Uterus (tissue), 2 donors: ENCODE data around the gene LRRC4C.

Experiments used
- POLR2A ChIP-seq, 2 donors: fragments of 450-650 bp; IDR thresholded peaks; one replicate each; pipeline ENCODE4 v1.6.1; 2016; ENCODE audit warnings: antibody characterized with exemption in 2 of 2, mild to moderate bottlenecking in 1 of 2, moderate library complexity in 1 of 2
- TF ChIP-seq, protein P1 (sequence below), 4 experiments: fragments of 200-600 bp in 2 of 4; fragments of 450-650 bp in 2 of 4; sonication (generic) in 2 of 4; IDR thresholded peaks; one replicate each; pipeline ENCODE4 v1.5.1; 2016 to 2019; ENCODE audit warnings: antibody characterized with exemption in 4 of 4, mild to moderate bottlenecking in 2 of 4, moderate library complexity in 1 of 4

DNA sequence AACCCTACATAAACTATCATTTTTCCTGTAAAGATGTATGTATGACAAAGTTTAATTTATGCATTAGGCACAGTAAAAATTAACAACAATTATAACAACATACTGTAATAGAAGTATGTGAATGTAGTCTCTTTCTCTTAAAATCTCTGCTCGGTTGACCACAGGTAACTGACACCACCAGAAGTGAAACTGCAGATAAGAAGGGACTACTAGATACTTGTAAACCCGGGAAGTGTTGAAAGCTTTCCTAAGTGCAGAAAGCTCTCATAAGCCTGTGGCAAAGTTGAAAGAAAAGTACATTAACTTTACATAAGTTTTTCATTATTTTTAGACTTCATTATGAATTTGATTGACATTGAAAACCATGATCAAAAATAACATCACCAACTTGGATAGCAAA is 1173.3 kb downstream of the LRRC4C start:
- TF ChIP-seq, protein P1, sequence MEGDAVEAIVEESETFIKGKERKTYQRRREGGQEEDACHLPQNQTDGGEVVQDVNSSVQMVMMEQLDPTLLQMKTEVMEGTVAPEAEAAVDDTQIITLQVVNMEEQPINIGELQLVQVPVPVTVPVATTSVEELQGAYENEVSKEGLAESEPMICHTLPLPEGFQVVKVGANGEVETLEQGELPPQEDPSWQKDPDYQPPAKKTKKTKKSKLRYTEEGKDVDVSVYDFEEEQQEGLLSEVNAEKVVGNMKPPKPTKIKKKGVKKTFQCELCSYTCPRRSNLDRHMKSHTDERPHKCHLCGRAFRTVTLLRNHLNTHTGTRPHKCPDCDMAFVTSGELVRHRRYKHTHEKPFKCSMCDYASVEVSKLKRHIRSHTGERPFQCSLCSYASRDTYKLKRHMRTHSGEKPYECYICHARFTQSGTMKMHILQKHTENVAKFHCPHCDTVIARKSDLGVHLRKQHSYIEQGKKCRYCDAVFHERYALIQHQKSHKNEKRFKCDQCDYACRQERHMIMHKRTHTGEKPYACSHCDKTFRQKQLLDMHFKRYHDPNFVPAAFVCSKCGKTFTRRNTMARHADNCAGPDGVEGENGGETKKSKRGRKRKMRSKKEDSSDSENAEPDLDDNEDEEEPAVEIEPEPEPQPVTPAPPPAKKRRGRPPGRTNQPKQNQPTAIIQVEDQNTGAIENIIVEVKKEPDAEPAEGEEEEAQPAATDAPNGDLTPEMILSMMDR (IDR thresholded peaks at IDR 0.05): no peak
- TF ChIP-seq POLR2A (IDR thresholded peaks at IDR 0.05): no peak
